ENCODE results near the gene KCNJ5. TPM values are rescaled to one million over a fixed set of nuclear protein-coding genes. Genes with fewer than 3 reads are reported as not detected.

The KCNJ5 gene
- not detected in 2 replicates for polyA plus RNA-seq (2011; rRNA removed)
- polyA minus RNA-seq (2011; rRNA and poly(A)+ RNA removed) = not detected in 2 replicates

GRCh38 chr11:128890543-128891368 is at the start of gene KCNJ5:
TSS of gene KCNJ5 (plus strand) at chr11:128891356. CDS start at chr11:128911274, 19,918 bp downstream.
- H3K27me3 ChIP-seq (ENCODE audit: control insufficient read depth, insufficient read depth, low read length) = peaks cover 32% of the 10 kb centered on the region
- ChIA-PET CTCF (interaction anchor here (0.7 to 11.0 kb wide), 4 partner anchors 11 to 165 kb away, joined by 3 to 253 read pairs (median 14); no protein-coding TSS in a partner anchor), POLR2A (interaction anchor here (0.7 to 0.8 kb wide), 2 partner anchors 18 to 66 kb away, joined by 3 to 4 read pairs; no protein-coding TSS in a partner anchor)
- no peak for TF ChIP-seq CTCF (IDR thresholded peaks at IDR 0.05; ENCODE audit: insufficient read depth, low read depth, low read length)
- peak within 1 kb of the TSS; percentile 39 for H3K4me3 ChIP-seq (ENCODE audit: low read depth, low read length)
- no peak for DNase-seq (ENCODE audit: low read depth)
- H3K36me3 ChIP-seq (ENCODE audit: control insufficient read depth, insufficient read depth, low read length) = no peaks in the 10 kb centered on the region

GRCh38 chr11:128841461-128842072 is 49.6 kb upstream of the KCNJ5 start:
- DNase-seq (ENCODE audit: low read depth) = no peak

GRCh38 chr11:128843198-128843785 is 47.9 kb upstream of the KCNJ5 start:
- Histone ChIP-seq H3K36me3 (ENCODE audit: control insufficient read depth, insufficient read depth, low read length) (no peaks in the 10 kb centered on the region), H3K4me3 (ENCODE audit: low read depth, low read length) (no peak overlapping the region), H3K27me3 (ENCODE audit: control insufficient read depth, insufficient read depth, low read length) (peaks cover 19% of the 10 kb centered on the region)
- CTCF ChIA-PET = interaction anchor here (2.4 kb wide), 1 partner anchor 12 kb away, joined by 10 read pairs; no protein-coding TSS in a partner anchor
- no peak for DNase-seq (ENCODE audit: low read depth)
- no peak for TF ChIP-seq CTCF (IDR thresholded peaks at IDR 0.05; ENCODE audit: insufficient read depth, low read depth, low read length)
- POLR2A ChIA-PET = no interaction called here

More at GRCh38 chr11:128841461-128842072, 49.6 kb upstream of the KCNJ5 start:
- ChIA-PET CTCF (interaction anchor here (0.7 to 1.8 kb wide), 3 partner anchors 12 to 115 kb away, joined by 3 to 5 read pairs (median 3); no protein-coding TSS in a partner anchor), POLR2A (no interaction called here)
- Histone ChIP-seq H3K4me3 (ENCODE audit: low read depth, low read length) (no peak overlapping the region), H3K27me3 (ENCODE audit: control insufficient read depth, insufficient read depth, low read length) (peaks cover 18% of the 10 kb centered on the region), H3K36me3 (ENCODE audit: control insufficient read depth, insufficient read depth, low read length) (no peaks in the 10 kb centered on the region)
- no peak for TF ChIP-seq CTCF (IDR thresholded peaks at IDR 0.05; ENCODE audit: insufficient read depth, low read depth, low read length)

GRCh38 chr11:128845334-128845780 is 45.8 kb upstream of the KCNJ5 start:
- no peaks in the 10 kb centered on the region for H3K36me3 ChIP-seq (ENCODE audit: control insufficient read depth, insufficient read depth, low read length)
- TF ChIP-seq CTCF (IDR thresholded peaks at IDR 0.05; ENCODE audit: insufficient read depth, low read depth, low read length) = no peak
- POLR2A ChIA-PET = no interaction called here
- DNase-seq (ENCODE audit: low read depth) = no peak
- CTCF ChIA-PET = interaction anchor here (0.6 to 2.4 kb wide), 4 partner anchors 10 to 278 kb away, joined by 3 to 10 read pairs (median 4); no protein-coding TSS in a partner anchor
- H3K4me3 ChIP-seq (ENCODE audit: low read depth, low read length) = no peak overlapping the region
- H3K27me3 ChIP-seq (ENCODE audit: control insufficient read depth, insufficient read depth, low read length) = peaks cover 19% of the 10 kb centered on the region

All from BJ (cell line).